ENCODE measurements around the gene MYCN. TPM values are rescaled to one million over a fixed set of nuclear protein-coding genes. Genes with fewer than 3 reads are reported as not detected.
"Not testable (repeated sequence)": the region's sequence is repeated elsewhere in the genome, so short reads cannot be mapped to it uniquely, and the experiment has no call there.

Gene MYCN
- polyA plus RNA-seq, 3 donors from 2014 or later = not detected

- H3K27me3 Mint-ChIP-seq (ENCODE audit: low read depth in 3 of 3) = peaks cover 4 to 7% (median 5%) of the 10 kb centered on the region in 3 donors
These were observed 25.6 kb upstream of the MYCN start for GRCh38 chr2:15914596-15915385.

GRCh38 chr2:15915546-15915945 is 24.8 kb upstream of the MYCN start:
- not testable (repeated sequence) for H3K4me3 Mint-ChIP-seq; H3K27me3 Mint-ChIP-seq (ENCODE audit: low read depth in 3 of 3)

More at GRCh38 chr2:15914596-15915385, 25.6 kb upstream of the MYCN start:
- no peak for DNase-seq
- no peak overlapping the region for H3K4me3 Mint-ChIP-seq
- H3K27ac Mint-ChIP-seq = no peak overlapping the region
- H3K4me1 Mint-ChIP-seq = no peaks in the 10 kb centered on the region
- no peaks in the 10 kb centered on the region for H3K9me3 Mint-ChIP-seq
- no peaks in the 10 kb centered on the region for H3K36me3 Mint-ChIP-seq

GRCh38 chr2:15916336-15916735 is 24.0 kb upstream of the MYCN start:
- no peak overlapping the region for H3K4me3 Mint-ChIP-seq
- no peaks in the 10 kb centered on the region for H3K4me1 Mint-ChIP-seq
- H3K9me3 Mint-ChIP-seq = no peaks in the 10 kb centered on the region
- no peak for DNase-seq
- H3K27me3 Mint-ChIP-seq (ENCODE audit: low read depth in 3 of 3) = peaks cover 4 to 9% (median 8%) of the 10 kb centered on the region in 3 donors
- H3K27ac Mint-ChIP-seq = no peak overlapping the region
- H3K36me3 Mint-ChIP-seq = no peaks in the 10 kb centered on the region

More at GRCh38 chr2:15915546-15915945, 24.8 kb upstream of the MYCN start:
- DNase-seq, H3K27ac Mint-ChIP-seq, H3K9me3 Mint-ChIP-seq, H3K36me3 Mint-ChIP-seq, H3K4me1 Mint-ChIP-seq: not testable (repeated sequence)

GRCh38 chr2:15918761-15919356 is 21.5 kb upstream of the MYCN start:
- Mint-ChIP-seq H3K27me3 (ENCODE audit: low read depth in 3 of 3) (peaks cover 6 to 8% (median 8%) of the 10 kb centered on the region in 3 donors), H3K9me3 (no peaks in the 10 kb centered on the region)
- no peak for DNase-seq

GRCh38 chr2:15919716-15920434 is 20.5 kb upstream of the MYCN start:
- H3K27me3 Mint-ChIP-seq (ENCODE audit: low read depth in 3 of 3) = peaks cover 6 to 8% (median 7%) of the 10 kb centered on the region in 3 donors
- no peak overlapping the region for H3K27ac Mint-ChIP-seq
- no peaks in the 10 kb centered on the region for H3K9me3 Mint-ChIP-seq
- no peaks in the 10 kb centered on the region for H3K4me1 Mint-ChIP-seq
- no peak for DNase-seq
- H3K4me3 Mint-ChIP-seq = no peak overlapping the region
- H3K36me3 Mint-ChIP-seq = no peaks in the 10 kb centered on the region

More at GRCh38 chr2:15918761-15919356, 21.5 kb upstream of the MYCN start:
- Mint-ChIP-seq H3K4me3 (no peak overlapping the region), H3K4me1 (no peaks in the 10 kb centered on the region), H3K36me3 (no peaks in the 10 kb centered on the region), H3K27ac (no peak overlapping the region)

- Mint-ChIP-seq H3K27ac (no peak overlapping the region), H3K4me3 (no peak overlapping the region), H3K4me1 (no peaks in the 10 kb centered on the region), H3K27me3 (ENCODE audit: low read depth in 3 of 3) (peaks cover 6 to 8% (median 7%) of the 10 kb centered on the region in 3 donors), H3K36me3 (no peaks in the 10 kb centered on the region), H3K9me3 (no peaks in the 10 kb centered on the region)
- no peak for DNase-seq
These were observed 19.7 kb upstream of the MYCN start for GRCh38 chr2:15920696-15921095.

GRCh38 chr2:15923597-15923996 is 16.8 kb upstream of the MYCN start:
- H3K4me1 Mint-ChIP-seq = no peaks in the 10 kb centered on the region
- H3K27me3 Mint-ChIP-seq (ENCODE audit: low read depth in 3 of 3) = peaks cover 3 to 7% (median 7%) of the 10 kb centered on the region in 3 donors
- no peaks in the 10 kb centered on the region for H3K36me3 Mint-ChIP-seq
- H3K4me3 Mint-ChIP-seq = no peak overlapping the region
- DNase-seq = no peak
- no peaks in the 10 kb centered on the region for H3K9me3 Mint-ChIP-seq
- no peak overlapping the region for H3K27ac Mint-ChIP-seq

- H3K9me3 Mint-ChIP-seq = no peaks in the 10 kb centered on the region
- H3K4me3 Mint-ChIP-seq = no peak overlapping the region
- no peaks in the 10 kb centered on the region for H3K36me3 Mint-ChIP-seq
- no peaks in the 10 kb centered on the region for H3K4me1 Mint-ChIP-seq
- H3K27ac Mint-ChIP-seq = no peak overlapping the region
- H3K27me3 Mint-ChIP-seq (ENCODE audit: low read depth in 3 of 3) = peaks cover 3 to 6% (median 3%) of the 10 kb centered on the region in 3 donors
- DNase-seq = no peak
These were observed 14.5 kb upstream of the MYCN start for GRCh38 chr2:15925819-15926218.

GRCh38 chr2:15926252-15926651 is 14.1 kb upstream of the MYCN start:
- H3K27me3 Mint-ChIP-seq (ENCODE audit: low read depth in 3 of 3) = peaks cover 4 to 5% (median 5%) of the 10 kb centered on the region in 3 donors
- no peaks in the 10 kb centered on the region for H3K9me3 Mint-ChIP-seq
- no peaks in the 10 kb centered on the region for H3K36me3 Mint-ChIP-seq
- no peaks in the 10 kb centered on the region for H3K4me1 Mint-ChIP-seq
- no peak overlapping the region for H3K4me3 Mint-ChIP-seq
- no peak overlapping the region for H3K27ac Mint-ChIP-seq
- DNase-seq = no peak

- H3K4me1 Mint-ChIP-seq = no peaks in the 10 kb centered on the region
- no peak for DNase-seq
- H3K27ac Mint-ChIP-seq = no peak overlapping the region
- peaks cover 3 to 5% (median 5%) of the 10 kb centered on the region in 3 donors for H3K27me3 Mint-ChIP-seq (ENCODE audit: low read depth in 3 of 3)
- H3K4me3 Mint-ChIP-seq = no peak overlapping the region
- H3K36me3 Mint-ChIP-seq = no peaks in the 10 kb centered on the region
- H3K9me3 Mint-ChIP-seq = no peaks in the 10 kb centered on the region
These were observed 12.7 kb upstream of the MYCN start for GRCh38 chr2:15927551-15928218.

- not testable (repeated sequence) for H3K36me3 Mint-ChIP-seq; H3K27ac Mint-ChIP-seq; H3K4me1 Mint-ChIP-seq; H3K27me3 Mint-ChIP-seq (ENCODE audit: low read depth in 3 of 3); H3K4me3 Mint-ChIP-seq; H3K9me3 Mint-ChIP-seq; DNase-seq
These were observed 11.3 kb upstream of the MYCN start for GRCh38 chr2:15929008-15929407.

- Mint-ChIP-seq H3K36me3 (no peaks in the 10 kb centered on the region), H3K4me3 (no peak overlapping the region), H3K27ac (no peak overlapping the region), H3K9me3 (no peaks in the 10 kb centered on the region), H3K4me1 (no peaks in the 10 kb centered on the region), H3K27me3 (ENCODE audit: low read depth in 3 of 3) (peaks cover 3 to 5% (median 4%) of the 10 kb centered on the region in 3 donors)
- DNase-seq = no peak
These were observed 10.5 kb upstream of the MYCN start for GRCh38 chr2:15929861-15930260.

GRCh38 chr2:15930589-15931318 is 9.6 kb upstream of the MYCN start:
- H3K27ac Mint-ChIP-seq = no peak overlapping the region
- H3K36me3 Mint-ChIP-seq = no peaks in the 10 kb centered on the region
- DNase-seq = no peak
- peaks cover 4 to 6% (median 5%) of the 10 kb centered on the region in 3 donors for H3K27me3 Mint-ChIP-seq (ENCODE audit: low read depth in 3 of 3)
- H3K4me1 Mint-ChIP-seq = no peaks in the 10 kb centered on the region
- H3K4me3 Mint-ChIP-seq = no peak overlapping the region
- H3K9me3 Mint-ChIP-seq = no peaks in the 10 kb centered on the region
